Measurements from ENCODE around the gene RAPGEF3.

Gene RAPGEF3

GRCh38 chr12:47689215-47689614 is 69.5 kb downstream of the RAPGEF3 start:
- ChIA-PET POLR2A (ENCODE audit: low non-redundant PET) (no interaction called here), CTCF (no interaction called here)
- TF ChIP-seq CTCF (conservative IDR thresholded peaks at IDR 0.05; ENCODE audit: low read depth), result no peak
- DNase-seq (ENCODE audit: low spot score), result no peak
- peak overlapping the region; percentile 2; the same call in 1 of the 2 replicates for H3K27ac ChIP-seq

GRCh38 chr12:47687636-47688035 is 71.0 kb downstream of the RAPGEF3 start:
- ChIA-PET CTCF (no interaction called here), POLR2A (ENCODE audit: low non-redundant PET) (no interaction called here)
- TF ChIP-seq CTCF (conservative IDR thresholded peaks at IDR 0.05; ENCODE audit: low read depth), result no peak
- H3K27ac ChIP-seq, result no peak overlapping the region
- no peak for DNase-seq (ENCODE audit: low spot score)

- CTCF ChIA-PET, result interaction anchor here (0.5 to 0.9 kb wide), 10 partner anchors 15 to 1367 kb away, joined by 3 to 9 read pairs (median 4); no protein-coding TSS in a partner anchor
- TF ChIP-seq CTCF (conservative IDR thresholded peaks at IDR 0.05; ENCODE audit: low read depth), result peak; percentile 81
- POLR2A ChIA-PET (ENCODE audit: low non-redundant PET), result no interaction called here
- DNase-seq (ENCODE audit: low spot score), result peak; percentile 60
- no peak overlapping the region for H3K27ac ChIP-seq
Observed at GRCh38 chr12:47686645-47687240, 71.9 kb downstream of the RAPGEF3 start.

Data from RWPE1 (cell line).